Heart left ventricle (tissue), 16 donors: ENCODE measurements around the gene ANKRD33. TPM values are rescaled to one million over a fixed set of nuclear protein-coding genes. Genes with fewer than 3 reads are reported as not detected.

Experiments used
- ATAC-seq, 4 donors: fragments of 200-7000 bp; cut with Tn5 transposase; one replicate each; pipeline ENCODE4 v1.9.1; 2020 to 2022; ENCODE audit warnings: moderate library complexity in 4 of 4, mild to moderate bottlenecking in 3 of 4, moderate number of reproducible peaks in 1 of 4
- DNase-seq, 5 donors: peaks; one replicate each; pipeline ENCODE4 v3.0.0-alpha.2; 2020
- H3K27ac ChIP-seq, 12 donors: fragments of 200-600 bp; sonication (generic) in 4 of 12; one replicate each; pipeline versions ENCODE4 v1.5.0 to v1.8.0; 2016 to 2022; ENCODE audit warnings: mild to moderate bottlenecking in 2 of 12
- H3K27me3 ChIP-seq, 9 donors: fragments of 200-600 bp; sonication (generic) in 2 of 9; one replicate each; pipeline versions ENCODE4 v1.5.1 to v1.8.0; 2016 to 2022; ENCODE audit warnings: mild to moderate bottlenecking in 3 of 9
- H3K36me3 ChIP-seq, 9 donors: fragments of 200-600 bp; sonication (generic) in 2 of 9; one replicate each; pipeline versions ENCODE4 v1.5.0 to v1.8.0; 2018 to 2022; ENCODE audit warnings: mild to moderate bottlenecking in 2 of 9
- H3K4me1 ChIP-seq, 12 donors: fragments of 200-600 bp; sonication (generic) in 4 of 12; one replicate each; pipeline versions ENCODE4 v1.5.0 to v1.8.0; 2016 to 2022; ENCODE audit warnings: mild to moderate bottlenecking in 3 of 12
- H3K4me3 ChIP-seq, 12 donors: fragments of 200-600 bp; sonication (generic) in 4 of 12; one replicate each; pipeline versions ENCODE4 v1.5.0 to v1.8.0; 2017 to 2022; ENCODE audit warnings: mild to moderate bottlenecking in 9 of 12, moderate library complexity in 4 of 12
- H3K9me3 ChIP-seq, 12 donors: fragments of 200-600 bp; sonication (generic) in 4 of 12; one replicate each; pipeline versions ENCODE4 v1.5.0 to v1.8.0; 2016 to 2022; ENCODE audit warnings: mild to moderate bottlenecking in 1 of 12
- POLR2A ChIP-seq, 2 donors: fragments of 450-650 bp; IDR thresholded peaks; one replicate each; pipeline ENCODE4 v1.6.1; 2017; ENCODE audit warnings: antibody characterized with exemption in 2 of 2, mild to moderate bottlenecking in 2 of 2, moderate library complexity in 2 of 2
- WGBS, 4 donors: extraction: QIAGEN DNeasy Blood & Tissue Kit in 2 of 4; methylation state at CpG; one replicate each; pipeline versions ENCODE4 v1.1.5 to v1.1.7; 2013 to 2018; 5-methylcytosine and 5-hydroxymethylcytosine counted together
- intact Hi-C, 10 donors: fragments of 100-400 bp; cut with DNase I; formaldehyde crosslinking; loops; one replicate each; pipeline versions ENCODE4 v1.11.1 to v1.14.2; 2022
- polyA plus RNA-seq, 2 donors: library from polyadenylated mRNA; stranded (reverse); fragments of 200-250 nt; gene quantifications; one replicate each; pipeline ENCODE4 v1.2.3, GENCODE V29; 2013
- total RNA-seq, 9 donors: library from RNA; depleted of rRNA in 2 of 9; stranded (reverse); fragments of >200 nt in 2 of 9; fragmentation: NEBNext Ultra II Directional in 3 of 9; extraction: Animal tissue kit (Norgen Biotek cat#: 25700) in 3 of 9; gene quantifications; one replicate each; pipeline versions ENCODE4 v1.1.0 to v1.2.4, GENCODE V29; 2016 to 2023
- TF ChIP-seq, protein P1 (sequence below), 12 donors: fragments of 200-600 bp; sonication (generic) in 4 of 12; IDR thresholded peaks; one replicate each; pipeline versions ENCODE4 v1.5.0 to v1.8.0; 2018 to 2022; ENCODE audit warnings: antibody characterized with exemption in 12 of 12, mild to moderate bottlenecking in 5 of 12
- donor health status: ischemic (EF 13 %, LVEDD 7.1; RV severe dilation, severe dysfunction).
- donor health status: healthy with polysubstance abuse.
- donor health status: DM: no; HTN: yes; CAD: no.
- donor health status: DM: no; HTN: no; CAD: no.
- donor health status: ischemic (EF 25% LVEDD 6.9; RV normal size, moderate dysfunction).
- donor health status: ischemic (EF 25% LVEDD 5.7; RV mildly dilated, moderate dysfunction).
- donor health status: healthy.
- donor health status: DM: yes; HTN: yes; CAD: no.
- donor health status: ischemic (EF 35%, LVEDD 5.7; RV mildly dilated, moderate dysfunction).
- donor health status: nonischemic (EF 11% LVEDD 7.7; RV severe dilation, severe dysfunction).
- donor health status: DM: yes; HTN: yes; CAD: no.
- donor health status: PGD.
- donor health status: ischemic (EF 29% LVEDD 5.4; RV normal size, mild dysfunction).
- donor health status: nonischemic (EF 23%, LVEDD 6.1; RV moderate dilation, normal function).

ANKRD33 gene
- total and polyA plus RNA-seq, 11 donors = not detected

- no peaks in the 10 kb centered on the region for H3K9me3 ChIP-seq
These were observed 29.2 kb downstream of the ANKRD33 start for GRCh38 chr12:51917041-51917590.

DNA sequence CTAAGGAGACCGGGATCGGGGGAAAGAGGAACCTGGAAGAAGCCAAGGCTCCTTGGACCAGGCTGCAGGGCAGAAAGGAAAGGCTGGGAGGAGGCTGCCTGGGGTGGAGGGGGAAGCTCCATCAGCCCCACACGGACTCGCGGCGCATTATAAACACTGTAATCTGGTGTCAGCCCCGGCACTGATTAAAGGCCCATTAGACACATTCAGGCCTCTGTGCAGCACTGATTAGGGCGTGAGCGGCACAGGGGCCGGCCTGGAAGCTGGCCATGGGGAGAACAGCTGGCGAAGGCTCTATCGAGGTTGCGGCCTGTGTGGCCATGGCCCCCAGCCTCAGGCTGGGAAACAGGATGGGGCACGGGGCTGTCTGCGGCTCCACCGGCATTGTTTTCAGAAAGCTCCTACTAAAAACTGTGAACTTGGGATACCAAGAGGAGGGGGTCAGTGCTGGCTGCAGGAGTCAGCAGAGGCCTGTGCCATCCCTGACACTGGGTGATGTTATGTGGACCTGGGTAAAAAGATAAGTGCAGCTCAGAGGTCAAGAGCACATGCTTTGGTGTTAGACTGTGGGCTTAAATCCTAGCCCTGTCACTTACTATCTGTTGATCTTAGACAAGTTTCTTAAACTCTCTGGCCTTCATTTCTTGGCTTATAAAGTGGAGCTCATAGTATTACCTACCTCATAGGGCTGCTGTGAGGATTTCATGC is 30.0 kb downstream of the ANKRD33 start:
- TF ChIP-seq, protein P1, sequence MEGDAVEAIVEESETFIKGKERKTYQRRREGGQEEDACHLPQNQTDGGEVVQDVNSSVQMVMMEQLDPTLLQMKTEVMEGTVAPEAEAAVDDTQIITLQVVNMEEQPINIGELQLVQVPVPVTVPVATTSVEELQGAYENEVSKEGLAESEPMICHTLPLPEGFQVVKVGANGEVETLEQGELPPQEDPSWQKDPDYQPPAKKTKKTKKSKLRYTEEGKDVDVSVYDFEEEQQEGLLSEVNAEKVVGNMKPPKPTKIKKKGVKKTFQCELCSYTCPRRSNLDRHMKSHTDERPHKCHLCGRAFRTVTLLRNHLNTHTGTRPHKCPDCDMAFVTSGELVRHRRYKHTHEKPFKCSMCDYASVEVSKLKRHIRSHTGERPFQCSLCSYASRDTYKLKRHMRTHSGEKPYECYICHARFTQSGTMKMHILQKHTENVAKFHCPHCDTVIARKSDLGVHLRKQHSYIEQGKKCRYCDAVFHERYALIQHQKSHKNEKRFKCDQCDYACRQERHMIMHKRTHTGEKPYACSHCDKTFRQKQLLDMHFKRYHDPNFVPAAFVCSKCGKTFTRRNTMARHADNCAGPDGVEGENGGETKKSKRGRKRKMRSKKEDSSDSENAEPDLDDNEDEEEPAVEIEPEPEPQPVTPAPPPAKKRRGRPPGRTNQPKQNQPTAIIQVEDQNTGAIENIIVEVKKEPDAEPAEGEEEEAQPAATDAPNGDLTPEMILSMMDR (IDR thresholded peaks at IDR 0.05) = no peak
- no peak for TF ChIP-seq POLR2A (IDR thresholded peaks at IDR 0.05)
- H3K4me3 ChIP-seq = no peak overlapping the region
- no peaks in the 10 kb centered on the region for H3K9me3 ChIP-seq
- H3K27ac ChIP-seq = peak overlapping the region in 5 of 12 donors; percentile 7 to 42 (median 37)
- intact Hi-C loops = no loop called here
- ATAC-seq = peak in 3 of 4 donors; percentile 8 to 29 (median 14)
- peaks cover 0 to 59% (median 36%) of the 10 kb centered on the region in 9 donors for H3K36me3 ChIP-seq
- no peaks in the 10 kb centered on the region for H3K27me3 ChIP-seq
- no peak for DNase-seq
- H3K4me1 ChIP-seq = peaks cover 0 to 50% (median 27%) of the 10 kb centered on the region in 12 donors
- 44 to 78% (median 51%) methylated on average over 10 to 16 of the region's 16 CpGs for WGBS, 4 donors

More at GRCh38 chr12:51917041-51917590, 29.2 kb downstream of the ANKRD33 start:
- TF ChIP-seq, protein P1 (IDR thresholded peaks at IDR 0.05) = no peak
- TF ChIP-seq POLR2A (IDR thresholded peaks at IDR 0.05) = no peak
- DNase-seq (no peak), ATAC-seq (no peak)
- Histone ChIP-seq H3K4me3 (no peak overlapping the region), H3K4me1 (peaks cover 0 to 50% (median 27%) of the 10 kb centered on the region in 12 donors), H3K36me3 (peaks cover 0 to 64% (median 36%) of the 10 kb centered on the region in 9 donors), H3K27ac (peak overlapping the region in 1 of 12 donors; percentile 39), H3K27me3 (no peaks in the 10 kb centered on the region)
- intact Hi-C loops = no loop called here
- WGBS, 4 donors = 87 to 92% (median 88%) methylated on average over 9 to 10 of the region's 10 CpGs

- H3K27me3 ChIP-seq = no peaks in the 10 kb centered on the region
- DNase-seq (no peak), ATAC-seq (no peak)
- H3K4me3 ChIP-seq = no peak overlapping the region
- H3K9me3 ChIP-seq = no peaks in the 10 kb centered on the region
- intact Hi-C loops = loop anchor here in 1 of 10 donors (10.0 kb wide), 1 partner anchor 55 kb away; no protein-coding TSS in a partner anchor
- H3K4me1 ChIP-seq = peaks cover 0 to 48% (median 26%) of the 10 kb centered on the region in 12 donors
- H3K27ac ChIP-seq = no peak overlapping the region
- 88 to 98% (median 95%) methylated on average over 2 of the region's 2 CpGs for WGBS, 4 donors
- TF ChIP-seq, protein P1 (IDR thresholded peaks at IDR 0.05) = no peak
- no peak for TF ChIP-seq POLR2A (IDR thresholded peaks at IDR 0.05)
- H3K36me3 ChIP-seq = peaks cover 0 to 51% (median 29%) of the 10 kb centered on the region in 9 donors
These were observed 32.1 kb downstream of the ANKRD33 start for GRCh38 chr12:51920046-51920445.

- H3K4me3 ChIP-seq = no peak overlapping the region
- peaks cover 0 to 40% (median 18%) of the 10 kb centered on the region in 9 donors for H3K36me3 ChIP-seq
- H3K27ac ChIP-seq = peak overlapping the region in 1 of 12 donors; percentile 77
- TF ChIP-seq, protein P1 (IDR thresholded peaks at IDR 0.05) = no peak
- DNase-seq = no peak
- no peaks in the 10 kb centered on the region for H3K9me3 ChIP-seq
- no peak for ATAC-seq
- intact Hi-C loops = loop anchor here in 1 of 10 donors (10.0 kb wide), 1 partner anchor 54 kb away; no protein-coding TSS in a partner anchor
- H3K4me1 ChIP-seq = peaks cover 0 to 59% (median 33%) of the 10 kb centered on the region in 12 donors
- 74 to 92% (median 84%) methylated on average over 5 to 7 of the region's 7 CpGs for WGBS, 4 donors
- no peaks in the 10 kb centered on the region for H3K27me3 ChIP-seq
These were observed 33.3 kb downstream of the ANKRD33 start for GRCh38 chr12:51921017-51921725.
